ENCODE data around the gene PLIN5.

Gene PLIN5

GRCh38 chr19:4516939-4517300 lies 18.1 kb downstream of the PLIN5 start:
- no peaks in the 10 kb centered on the region for H3K27me3 ChIP-seq (replicated peaks; ENCODE audit: control insufficient read depth, insufficient read depth, low read length)
- H3K36me3 ChIP-seq (ENCODE audit: control insufficient read depth, insufficient read depth, low read length, severe bottlenecking) = peaks cover 37% of the 10 kb centered on the region
- H3K4me3 ChIP-seq (ENCODE audit: low read length) = peak overlapping the region; percentile 85
- no peak for DNase-seq (ENCODE audit: low read depth)
- peaks cover 46% of the 10 kb centered on the region for H3K4me1 ChIP-seq (ENCODE audit: control insufficient read depth, insufficient read depth, low read length)
- H3K9me3 ChIP-seq (ENCODE audit: control insufficient read depth, low read length) = no peaks in the 10 kb centered on the region
- H3K9ac ChIP-seq (ENCODE audit: low read length) = peak overlapping the region; percentile 94

- no peak for DNase-seq (ENCODE audit: low read depth)
- Histone ChIP-seq H3K9ac (ENCODE audit: low read length) (peak overlapping the region; percentile 94), H3K27me3 (replicated peaks; ENCODE audit: control insufficient read depth, insufficient read depth, low read length) (no peaks in the 10 kb centered on the region), H3K9me3 (ENCODE audit: control insufficient read depth, low read length) (no peaks in the 10 kb centered on the region), H3K4me3 (ENCODE audit: low read length) (peak overlapping the region; percentile 85), H3K4me1 (ENCODE audit: control insufficient read depth, insufficient read depth, low read length) (peaks cover 41% of the 10 kb centered on the region), H3K36me3 (ENCODE audit: control insufficient read depth, insufficient read depth, low read length, severe bottlenecking) (peaks cover 42% of the 10 kb centered on the region)
Observed at GRCh38 chr19:4516199-4516938, 18.7 kb downstream of the PLIN5 start.

GRCh38 chr19:4515732-4516131 lies 19.3 kb downstream of the PLIN5 start:
- Histone ChIP-seq H3K4me3 (ENCODE audit: low read length) (peak overlapping the region; percentile 85), H3K4me1 (ENCODE audit: control insufficient read depth, insufficient read depth, low read length) (peaks cover 34% of the 10 kb centered on the region), H3K9ac (ENCODE audit: low read length) (peak overlapping the region; percentile 94), H3K27me3 (replicated peaks; ENCODE audit: control insufficient read depth, insufficient read depth, low read length) (no peaks in the 10 kb centered on the region), H3K9me3 (ENCODE audit: control insufficient read depth, low read length) (no peaks in the 10 kb centered on the region), H3K36me3 (ENCODE audit: control insufficient read depth, insufficient read depth, low read length, severe bottlenecking) (peaks cover 46% of the 10 kb centered on the region)
- no peak for DNase-seq (ENCODE audit: low read depth)

- H3K36me3 ChIP-seq (ENCODE audit: control insufficient read depth, insufficient read depth, low read length, severe bottlenecking) = peaks cover 55% of the 10 kb centered on the region
Observed at GRCh38 chr19:4513248-4513647, 21.8 kb downstream of the PLIN5 start.

GRCh38 chr19:4512070-4512469 lies 23.0 kb downstream of the PLIN5 start:
- H3K9me3 ChIP-seq (ENCODE audit: control insufficient read depth, low read length) = no peaks in the 10 kb centered on the region
- DNase-seq (ENCODE audit: low read depth) = no peak

More at GRCh38 chr19:4513248-4513647, 21.8 kb downstream of the PLIN5 start:
- H3K4me1 ChIP-seq (ENCODE audit: control insufficient read depth, insufficient read depth, low read length) = peaks cover 17% of the 10 kb centered on the region
- DNase-seq (ENCODE audit: low read depth) = no peak
- H3K9ac ChIP-seq (ENCODE audit: low read length) = no peak overlapping the region
- H3K27me3 ChIP-seq (replicated peaks; ENCODE audit: control insufficient read depth, insufficient read depth, low read length) = no peaks in the 10 kb centered on the region
- peak overlapping the region; percentile 5 for H3K4me3 ChIP-seq (ENCODE audit: low read length)
- no peaks in the 10 kb centered on the region for H3K9me3 ChIP-seq (ENCODE audit: control insufficient read depth, low read length)

GRCh38 chr19:4511300-4512054 lies 23.5 kb downstream of the PLIN5 start:
- Histone ChIP-seq H3K4me3 (ENCODE audit: low read length) (no peak overlapping the region), H3K4me1 (ENCODE audit: control insufficient read depth, insufficient read depth, low read length) (peaks cover 19% of the 10 kb centered on the region), H3K9me3 (ENCODE audit: control insufficient read depth, low read length) (no peaks in the 10 kb centered on the region), H3K9ac (ENCODE audit: low read length) (no peak overlapping the region), H3K36me3 (ENCODE audit: control insufficient read depth, insufficient read depth, low read length, severe bottlenecking) (peaks cover 71% of the 10 kb centered on the region), H3K27me3 (replicated peaks; ENCODE audit: control insufficient read depth, insufficient read depth, low read length) (no peaks in the 10 kb centered on the region)
- DNase-seq (ENCODE audit: low read depth) = no peak

More at GRCh38 chr19:4512070-4512469, 23.0 kb downstream of the PLIN5 start:
- Histone ChIP-seq H3K27me3 (replicated peaks; ENCODE audit: control insufficient read depth, insufficient read depth, low read length) (no peaks in the 10 kb centered on the region), H3K9ac (ENCODE audit: low read length) (no peak overlapping the region), H3K36me3 (ENCODE audit: control insufficient read depth, insufficient read depth, low read length, severe bottlenecking) (peaks cover 66% of the 10 kb centered on the region), H3K4me3 (ENCODE audit: low read length) (no peak overlapping the region), H3K4me1 (ENCODE audit: control insufficient read depth, insufficient read depth, low read length) (peaks cover 16% of the 10 kb centered on the region)

GRCh38 chr19:4510435-4511255 lies 24.4 kb downstream of the PLIN5 start:
- no peak overlapping the region for H3K9ac ChIP-seq (ENCODE audit: low read length)
- peaks cover 20% of the 10 kb centered on the region for H3K4me1 ChIP-seq (ENCODE audit: control insufficient read depth, insufficient read depth, low read length)
- peaks cover 71% of the 10 kb centered on the region for H3K36me3 ChIP-seq (ENCODE audit: control insufficient read depth, insufficient read depth, low read length, severe bottlenecking)
- no peak overlapping the region for H3K4me3 ChIP-seq (ENCODE audit: low read length)
- no peaks in the 10 kb centered on the region for H3K27me3 ChIP-seq (replicated peaks; ENCODE audit: control insufficient read depth, insufficient read depth, low read length)
- no peak for DNase-seq (ENCODE audit: low read depth)
- no peaks in the 10 kb centered on the region for H3K9me3 ChIP-seq (ENCODE audit: control insufficient read depth, low read length)

GRCh38 chr19:4508698-4509097 lies 26.3 kb downstream of the PLIN5 start:
- no peak overlapping the region for H3K9ac ChIP-seq (ENCODE audit: low read length)
- no peak for DNase-seq (ENCODE audit: low read depth)
- H3K36me3 ChIP-seq (ENCODE audit: control insufficient read depth, insufficient read depth, low read length, severe bottlenecking) = peaks cover 79% of the 10 kb centered on the region
- no peaks in the 10 kb centered on the region for H3K9me3 ChIP-seq (ENCODE audit: control insufficient read depth, low read length)
- peak overlapping the region; percentile 40 for H3K4me3 ChIP-seq (ENCODE audit: low read length)
- no peaks in the 10 kb centered on the region for H3K27me3 ChIP-seq (replicated peaks; ENCODE audit: control insufficient read depth, insufficient read depth, low read length)
- H3K4me1 ChIP-seq (ENCODE audit: control insufficient read depth, insufficient read depth, low read length) = peaks cover 29% of the 10 kb centered on the region

GRCh38 chr19:4507804-4508203 lies 27.2 kb downstream of the PLIN5 start:
- peak overlapping the region; percentile 64 for H3K9ac ChIP-seq (ENCODE audit: low read length)
- peaks cover 29% of the 10 kb centered on the region for H3K4me1 ChIP-seq (ENCODE audit: control insufficient read depth, insufficient read depth, low read length)
- H3K4me3 ChIP-seq (ENCODE audit: low read length) = peak overlapping the region; percentile 68
- H3K36me3 ChIP-seq (ENCODE audit: control insufficient read depth, insufficient read depth, low read length, severe bottlenecking) = peaks cover 79% of the 10 kb centered on the region
- no peaks in the 10 kb centered on the region for H3K27me3 ChIP-seq (replicated peaks; ENCODE audit: control insufficient read depth, insufficient read depth, low read length)
- DNase-seq (ENCODE audit: low read depth) = no peak
- H3K9me3 ChIP-seq (ENCODE audit: control insufficient read depth, low read length) = no peaks in the 10 kb centered on the region

- Histone ChIP-seq H3K36me3 (ENCODE audit: control insufficient read depth, insufficient read depth, low read length, severe bottlenecking) (peaks cover 79% of the 10 kb centered on the region), H3K4me1 (ENCODE audit: control insufficient read depth, insufficient read depth, low read length) (peaks cover 29% of the 10 kb centered on the region), H3K9ac (ENCODE audit: low read length) (peak overlapping the region; percentile 64), H3K27me3 (replicated peaks; ENCODE audit: control insufficient read depth, insufficient read depth, low read length) (no peaks in the 10 kb centered on the region), H3K4me3 (ENCODE audit: low read length) (peak overlapping the region; percentile 68), H3K9me3 (ENCODE audit: control insufficient read depth, low read length) (no peaks in the 10 kb centered on the region)
- no peak for DNase-seq (ENCODE audit: low read depth)
Observed at GRCh38 chr19:4507150-4507452, 27.9 kb downstream of the PLIN5 start.
